K562 (cell line): ENCODE data around the gene NAGLU. TPM values are rescaled to one million over a fixed set of nuclear protein-coding genes. Genes with fewer than 3 reads are reported as not detected.

Experiments used
- ATAC-seq: fragments of 200-7000 bp; cut with Tn5 transposase; 3 replicates; pipeline ENCODE4 v1.9.1; 2020; ENCODE audit warnings: moderate library complexity
- BruUV-seq: library from RNA; stranded (reverse); fragments of 400-500 nt; replicated peaks from 2 replicates; lab custom pipeline; 2021; lab: Mats Ljungman, UMichigan
- CTCF ChIA-PET: fragments of 300-600 bp; formaldehyde crosslinking; extraction: SDS; loops from one replicate; lab custom pipeline; 2021; ENCODE audit warnings: low intra/inter-chr PET ratio; lab: Yijun Ruan, JAX
- POLR2A ChIA-PET: fragments of 300-600, 350-650 bp; sonication (Branson Sonifier 250); formaldehyde crosslinking; extraction: SDS; loops from one replicate; lab custom pipeline; 2021; ENCODE audit warnings: antibody characterized with exemption, inconsistent platforms; lab: Yijun Ruan, JAX
- DNase-seq, 4 experiments: peaks; one replicate each; pipeline versions ENCODE4 v3.0.0 to v3.0.0-alpha.2; 2011 to 2018; ENCODE audit warnings: low spot score in 3 of 4, mixed read lengths in 3 of 4; ENCODE audit errors: extremely low read depth in 1 of 4
- FAIRE-seq: peaks from 2 replicates; lab custom pipeline; 2011; peaks lifted over from hg19 to GRCh38; lab: Jason Lieb, UNC
- H2AFZ ChIP-seq: 2 replicates; pipeline ENCODE4 v1.6.0; 2011; ENCODE audit warnings: low read depth, low read length, control low read depth, inconsistent platforms
- H3K27ac ChIP-seq: fragments of 200-600 bp; 3 replicates; pipeline ENCODE4 v1.8.0; 2011; ENCODE audit warnings: low read depth, mild to moderate bottlenecking, control low read depth, inconsistent platforms, low read length, moderate library complexity, mixed read lengths; ENCODE audit errors: extremely low read depth
- H3K27me3 ChIP-seq, 2 experiments: fragments of 300-600 bp in 1 of 2; 2 replicates in 1 of 2; 3 replicates in 1 of 2; pipeline versions ENCODE4 v1.6.0 to v1.8.0; 2011; ENCODE audit warnings: inconsistent platforms in 2 of 2, low read length in 2 of 2, mild to moderate bottlenecking in 1 of 2, mixed read lengths in 1 of 2, moderate library complexity in 1 of 2; ENCODE audit not compliant: control insufficient read depth in 2 of 2, insufficient read depth in 2 of 2
- H3K36me3 ChIP-seq: fragments of 300-600 bp; 3 replicates; pipeline ENCODE4 v1.8.0; 2011; ENCODE audit warnings: mild to moderate bottlenecking, low read length, inconsistent platforms; ENCODE audit not compliant: control insufficient read depth, insufficient read depth
- H3K4me1 ChIP-seq, 2 experiments: fragments of 200-600 bp in 1 of 2; replicated peaks in 1 of 2; 2 replicates in 1 of 2; 3 replicates in 1 of 2; pipeline versions ENCODE4 v1.5.1 to v1.8.0; 2011; ENCODE audit warnings: inconsistent platforms in 2 of 2, low read length in 2 of 2, mild to moderate bottlenecking in 1 of 2, mixed read lengths in 1 of 2, moderate library complexity in 1 of 2; ENCODE audit not compliant: control insufficient read depth in 2 of 2, insufficient read depth in 2 of 2
- H3K4me2 ChIP-seq: 2 replicates; pipeline ENCODE4 v1.6.1; 2011; ENCODE audit warnings: low read length, control low read depth, inconsistent platforms, mixed read lengths; ENCODE audit not compliant: insufficient read depth
- H3K4me3 ChIP-seq: fragments of 200-600 bp; sonication (generic), shearing (Covaris generic); 2 replicates; pipeline ENCODE4 v1.5.1; 2016; ENCODE audit warnings: control low read depth, inconsistent platforms
- H3K79me2 ChIP-seq: fragments of 200-600 bp; 3 replicates; pipeline ENCODE4 v1.8.0; 2011; ENCODE audit warnings: low read length, inconsistent platforms; ENCODE audit not compliant: control insufficient read depth, insufficient read depth
- H3K9ac ChIP-seq, 2 experiments: 2 replicates each; pipeline versions ENCODE4 v1.6.0 to v1.6.1; 2011; ENCODE audit warnings: low read depth in 2 of 2, low read length in 2 of 2, control low read depth in 1 of 2, inconsistent platforms in 1 of 2, mild to moderate bottlenecking in 1 of 2, mixed read lengths in 1 of 2; ENCODE audit not compliant: insufficient read depth in 1 of 2
- H3K9me1 ChIP-seq: one replicate; pipeline ENCODE4 v1.6.0; 2011; ENCODE audit warnings: inconsistent platforms, mild to moderate bottlenecking, low read length, moderate library complexity; ENCODE audit not compliant: control insufficient read depth, insufficient read depth
- H3K9me3 ChIP-seq: replicated peaks from 2 replicates; pipeline ENCODE4 v1.5.1; 2011; ENCODE audit warnings: low read depth, low read length, inconsistent platforms; ENCODE audit not compliant: control insufficient read depth, insufficient read depth
- H4K20me1 ChIP-seq: replicated peaks from 2 replicates; pipeline ENCODE4 v1.6.1; 2011; ENCODE audit warnings: low read length, inconsistent platforms, mixed read lengths; ENCODE audit not compliant: control insufficient read depth, insufficient read depth
- CBX2 ChIP-seq: fragments of 200-600 bp; sonication (generic); IDR thresholded peaks from one replicate; pipeline ENCODE4 v1.6.1; 2012; ENCODE audit warnings: mild to moderate bottlenecking, low read length, inconsistent platforms; ENCODE audit not compliant: insufficient read depth, poor library complexity, severe bottlenecking
- FOXA1 ChIP-seq: fragments of 450-650 bp; IDR thresholded peaks from 2 replicates; pipeline ENCODE4 v1.6.1; 2016; ENCODE audit warnings: mild to moderate bottlenecking, borderline replicate concordance
- JUND ChIP-seq, 2 experiments: IDR thresholded peaks; 2 replicates in 1 of 2; 3 replicates in 1 of 2; pipeline ENCODE4 v1.6.1; 2011; ENCODE audit warnings: borderline replicate concordance in 2 of 2, low read depth in 2 of 2, low read length in 2 of 2, improper control_type of control experiment in 1 of 2, missing biosample characterization in 1 of 2, missing genetic modification characterization in 1 of 2, missing genetic modification reagents in 1 of 2
- PHF20 ChIP-seq: fragments of 450-650 bp; IDR thresholded peaks from 2 replicates; pipeline ENCODE4 v1.6.1; 2018; ENCODE audit not compliant: partially characterized antibody
- ZNF696 ChIP-seq: fragments of 250-450 bp; sonication (Bioruptor Pico); conservative IDR thresholded peaks from 2 replicates; pipeline ENCODE4 v1.4.0; 2020; ENCODE audit warnings: mild to moderate bottlenecking, moderate library complexity
- WGBS: fragments of 100-300 bp; shearing (Covaris generic); methylation state at CpG from one replicate; pipeline ENCODE4 v1.1.6; 2016; ENCODE audit warnings: low coverage, mixed read lengths; ENCODE audit not compliant: insufficient coverage; ENCODE audit errors: missing lambda C conversion rate; 5-methylcytosine and 5-hydroxymethylcytosine counted together
- in situ Hi-C: fragments of 300-500 bp; cut with MboI; formaldehyde crosslinking; loops from 4 replicates; pipeline ENCODE4 v1.15.0; 2018; ENCODE audit warnings: inconsistent platforms, mixed read lengths
- intact Hi-C: fragments of 100-400 bp; cut with micrococcal nuclease; formaldehyde crosslinking; loops from 2 replicates; pipeline ENCODE4 v1.14.2; 2022
- polyA plus RNA-seq, 8 experiments: library from polyadenylated mRNA; depleted of rRNA in 4 of 8; stranded (reverse) in 5 of 8; unstranded in 3 of 8; fragments of >200 nt; fragmentation: Nextera tagmentation in 2 of 8; fragmentation: Illumina TruSeq in 1 of 8; extraction: Ambion mirVana in 2 of 8; extraction: Trizol in 1 of 8; gene quantifications; 2 replicates each; pipeline versions ENCODE4 v1.2.1 to v1.2.3, GENCODE V29; 2011 to 2014; ENCODE audit warnings: inconsistent platforms in 1 of 8, missing spikeins in 1 of 8
- total RNA-seq, 7 experiments: library from RNA; depleted of rRNA in 6 of 7; stranded (reverse); fragments of >200 nt in 6 of 7; fragmentation: Illumina TruSeq in 2 of 7; extraction: Trizol in 2 of 7; gene quantifications; 2 replicates each; pipeline versions ENCODE4 v1.2.1 to v1.2.3, GENCODE V29; 2011 to 2021; ENCODE audit warnings: low replicate concordance in 1 of 7

Gene NAGLU
- total and polyA plus RNA-seq, 9 of the 15 experiments (the other 6 are each of a cell fraction or from before 2014, with no cell fraction given) = 0.04 to 21.5 (median 8.5) TPM

DNA sequence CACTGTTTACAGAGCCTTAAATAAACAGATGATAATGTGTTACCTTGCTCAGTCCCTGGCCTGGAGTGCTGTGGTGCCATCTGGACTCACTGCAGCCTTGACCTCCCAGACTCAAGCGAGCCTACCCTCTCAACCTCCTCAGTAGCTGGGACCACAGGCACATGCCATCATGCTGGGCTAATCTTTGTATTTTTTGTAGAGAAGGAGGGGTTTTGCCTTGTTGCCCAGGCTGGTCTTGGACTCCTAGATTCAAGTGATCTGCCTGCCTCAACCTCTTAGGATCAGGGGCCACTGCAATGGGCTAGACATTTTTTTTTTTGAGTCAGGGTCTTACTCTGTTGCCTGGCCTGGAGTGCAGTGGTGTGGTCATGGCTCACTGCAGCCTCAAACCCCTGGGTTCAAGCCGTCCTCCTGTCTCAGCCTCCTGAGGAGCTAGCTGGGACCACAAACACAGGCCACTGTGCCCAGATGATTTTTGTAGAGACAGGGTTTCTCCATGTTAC lies 5.0 kb upstream of the NAGLU start:
- peak overlapping the region in 1 of 2 experiments; percentile 23; a peak in 1 of 4 replicates for H3K9ac ChIP-seq
- in situ Hi-C loops = no loop called here
- no peaks in the 10 kb centered on the region for H3K9me1 ChIP-seq
- ChIA-PET POLR2A (interaction anchor here (0.8 to 1.3 kb wide), 2 partner anchors 11 to 242 kb away, joined by 3 to 11 read pairs; no protein-coding TSS in a partner anchor), CTCF (no interaction called here)
- no peak overlapping the region for H3K4me3 ChIP-seq
- peaks cover 4% of the 10 kb centered on the region; the same call in 2 of the 3 replicates for H3K79me2 ChIP-seq
- WGBS = 64% methylated on average over 2 of the region's 2 CpGs
- no TSS peak for BruUV-seq
- DNase-seq (no peak), ATAC-seq (no peak), FAIRE-seq (no peak)
- H3K27ac ChIP-seq = peak overlapping the region; percentile 27; the same call in 1 of the 3 replicates
- peaks cover 41 to 72% of the 10 kb centered on the region in 2 experiments for H3K4me1 ChIP-seq
- no peaks in the 10 kb centered on the region for H3K36me3 ChIP-seq
- H2AFZ ChIP-seq = no peak overlapping the region
- no peaks in the 10 kb centered on the region for H3K27me3 ChIP-seq
- intact Hi-C loops = no loop called here
- H3K9me3 ChIP-seq = no peaks in the 10 kb centered on the region
- no peaks in the 10 kb centered on the region for H4K20me1 ChIP-seq
- H3K4me2 ChIP-seq = no peak overlapping the region
- no peak for TF ChIP-seq CBX2
- TF ChIP-seq ZNF696 (CRISPR knock-in tag) = no peak
- TF ChIP-seq FOXA1 = 0 out of 2 replicates have a peak, but pooled peaks have one; percentile 31
- no peak for TF ChIP-seq JUND (IDR thresholded peaks at IDR 0.05; ENCODE audit: borderline replicate concordance, low read depth, low read length)
- no peak for TF ChIP-seq JUND (tag; IDR thresholded peaks at IDR 0.05; ENCODE audit: borderline replicate concordance, low read depth, low read length)
- TF ChIP-seq PHF20 = peak; percentile 14
